Loucy (cell line): ENCODE results near the gene MAP2.

Experiments used
- H2AFZ ChIP-seq: fragments of 200-600 bp; sonication (generic); 2 replicates; pipeline ENCODE4 v1.6.0; 2016; ENCODE audit warnings: antibody characterized with exemption, mild to moderate bottlenecking, low read length, moderate library complexity
- H3F3A ChIP-seq: fragments of 200-600 bp; 2 replicates; pipeline ENCODE4 v1.6.0; 2016; ENCODE audit warnings: antibody characterized with exemption, low read depth, mild to moderate bottlenecking
- H3K27me3 ChIP-seq: fragments of 200-600 bp; sonication (generic); 2 replicates; pipeline ENCODE4 v1.6.1; 2014; ENCODE audit warnings: low read length, mild to moderate bottlenecking; ENCODE audit not compliant: insufficient read depth, poor library complexity, severe bottlenecking
- H3K36me3 ChIP-seq: fragments of 200-600 bp; sonication (generic); 2 replicates; pipeline ENCODE4 v1.6.1; 2016; ENCODE audit warnings: low read length; ENCODE audit not compliant: insufficient read depth
- H3K4me1 ChIP-seq: fragments of 200-600 bp; sonication (generic); 2 replicates; pipeline ENCODE4 v1.5.1; 2014; ENCODE audit warnings: low read length, mild to moderate bottlenecking; ENCODE audit not compliant: insufficient read depth, poor library complexity, severe bottlenecking
- H3K4me2 ChIP-seq: fragments of 200-600 bp; sonication (generic); 2 replicates; pipeline ENCODE4 v1.6.0; 2014; ENCODE audit warnings: antibody characterized with exemption, low read length, low read depth, mild to moderate bottlenecking; ENCODE audit not compliant: poor library complexity, severe bottlenecking
- H3K4me3 ChIP-seq: fragments of 200-600 bp; sonication (generic); 2 replicates; pipeline ENCODE4 v1.5.1; 2014; ENCODE audit warnings: low read length, mild to moderate bottlenecking, mixed read lengths; ENCODE audit not compliant: poor library complexity, severe bottlenecking
- H3K79me2 ChIP-seq: fragments of 200-600 bp; sonication (generic); 2 replicates; pipeline ENCODE4 v1.6.1; 2014; ENCODE audit warnings: low read length; ENCODE audit not compliant: insufficient read depth
- H3K9ac ChIP-seq: fragments of 200-600 bp; sonication (generic); 2 replicates; pipeline ENCODE4 v1.6.0; 2014; ENCODE audit warnings: mild to moderate bottlenecking, low read depth, low read length, moderate library complexity; ENCODE audit not compliant: poor library complexity, severe bottlenecking
- H3K9me2 ChIP-seq: fragments of 200-600 bp; sonication (generic); replicated peaks from 2 replicates; pipeline ENCODE4 v1.6.1; 2016; ENCODE audit warnings: low read depth, low read length, mixed read lengths
- H3K9me3 ChIP-seq: fragments of 200-600 bp; sonication (generic); 2 replicates; pipeline ENCODE4 v1.6.1; 2014; ENCODE audit warnings: mild to moderate bottlenecking, antibody characterized with exemption, low read length, low read depth; ENCODE audit not compliant: insufficient read depth
- H4K20me1 ChIP-seq: fragments of 200-600 bp; sonication (generic); 2 replicates; pipeline ENCODE4 v1.6.0; 2014; ENCODE audit warnings: antibody characterized with exemption, low read length, mild to moderate bottlenecking; ENCODE audit not compliant: insufficient read depth, poor library complexity, severe bottlenecking
- EZH2phosphoT487 ChIP-seq: fragments of 200-600 bp; IDR thresholded peaks from 2 replicates; pipeline ENCODE4 v1.6.1; 2018; ENCODE audit warnings: antibody characterized with exemption, mild to moderate bottlenecking, moderate library complexity, borderline replicate concordance
- TF ChIP-seq, protein P1 (sequence below): fragments of 200-600 bp; sonication (generic); conservative IDR thresholded peaks from 2 replicates; pipeline ENCODE4 v1.5.1; 2014; ENCODE audit warnings: mild to moderate bottlenecking, antibody characterized with exemption, low read length

MAP2 gene

DNA sequence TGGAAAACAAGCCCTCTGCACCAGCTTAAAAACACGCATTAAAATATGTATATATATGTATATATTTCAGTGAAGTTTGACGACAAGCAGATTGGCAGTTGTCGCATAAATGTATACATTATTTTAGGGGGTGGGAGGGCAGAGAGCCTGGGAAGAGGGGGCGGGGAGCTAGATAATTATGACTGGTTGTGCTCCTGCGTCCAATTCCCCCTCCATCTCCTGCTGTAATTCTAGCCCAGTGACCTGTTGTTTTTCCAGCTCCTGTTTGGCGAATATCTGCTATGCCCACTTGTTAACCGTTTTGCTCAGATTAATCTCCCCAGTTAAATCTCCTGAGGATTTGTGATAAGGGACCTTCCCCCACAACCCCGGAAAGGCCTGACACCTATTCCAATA is 348.4 kb downstream of the MAP2 start:
- Histone ChIP-seq H3K4me3 (no peak overlapping the region), H3K4me1 (no peaks in the 10 kb centered on the region), H3K9me2 (no peaks in the 10 kb centered on the region), H3F3A (no peaks in the 10 kb centered on the region), H3K9me3 (no peaks in the 10 kb centered on the region), H3K9ac (no peak overlapping the region), H2AFZ (no peak overlapping the region), H3K27me3 (no peaks in the 10 kb centered on the region), H3K79me2 (no peaks in the 10 kb centered on the region), H3K36me3 (no peaks in the 10 kb centered on the region), H3K4me2 (no peak overlapping the region), H4K20me1 (no peaks in the 10 kb centered on the region)
- TF ChIP-seq, protein P1, sequence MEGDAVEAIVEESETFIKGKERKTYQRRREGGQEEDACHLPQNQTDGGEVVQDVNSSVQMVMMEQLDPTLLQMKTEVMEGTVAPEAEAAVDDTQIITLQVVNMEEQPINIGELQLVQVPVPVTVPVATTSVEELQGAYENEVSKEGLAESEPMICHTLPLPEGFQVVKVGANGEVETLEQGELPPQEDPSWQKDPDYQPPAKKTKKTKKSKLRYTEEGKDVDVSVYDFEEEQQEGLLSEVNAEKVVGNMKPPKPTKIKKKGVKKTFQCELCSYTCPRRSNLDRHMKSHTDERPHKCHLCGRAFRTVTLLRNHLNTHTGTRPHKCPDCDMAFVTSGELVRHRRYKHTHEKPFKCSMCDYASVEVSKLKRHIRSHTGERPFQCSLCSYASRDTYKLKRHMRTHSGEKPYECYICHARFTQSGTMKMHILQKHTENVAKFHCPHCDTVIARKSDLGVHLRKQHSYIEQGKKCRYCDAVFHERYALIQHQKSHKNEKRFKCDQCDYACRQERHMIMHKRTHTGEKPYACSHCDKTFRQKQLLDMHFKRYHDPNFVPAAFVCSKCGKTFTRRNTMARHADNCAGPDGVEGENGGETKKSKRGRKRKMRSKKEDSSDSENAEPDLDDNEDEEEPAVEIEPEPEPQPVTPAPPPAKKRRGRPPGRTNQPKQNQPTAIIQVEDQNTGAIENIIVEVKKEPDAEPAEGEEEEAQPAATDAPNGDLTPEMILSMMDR: no peak
- no peak for TF ChIP-seq EZH2phosphoT487

DNA sequence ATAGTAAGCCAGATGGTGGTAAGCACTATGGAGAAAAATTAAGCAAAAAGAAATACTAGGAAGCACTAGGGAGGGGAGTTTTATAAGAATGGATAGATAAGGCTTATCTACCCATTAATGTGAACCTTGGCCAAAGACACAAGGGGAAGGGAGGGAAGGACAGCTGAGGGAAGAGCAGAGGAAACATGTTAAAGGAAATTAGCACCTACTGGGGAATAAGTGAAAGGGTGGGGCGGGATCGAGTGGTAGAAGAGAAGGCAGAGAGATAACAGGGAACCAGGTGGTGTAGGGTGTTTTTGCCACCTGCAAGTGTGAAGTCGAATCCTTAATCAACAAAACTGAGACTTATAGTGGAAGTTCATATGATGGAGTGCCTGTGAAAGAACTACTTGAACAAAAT is 349.5 kb downstream of the MAP2 start:
- no peak overlapping the region for H2AFZ ChIP-seq

More for the DNA sequence above, 349.5 kb downstream of the MAP2 start:
- H3K4me3 ChIP-seq: no peak overlapping the region
- no peaks in the 10 kb centered on the region for H3K79me2 ChIP-seq
- no peaks in the 10 kb centered on the region for H3K9me2 ChIP-seq
- H3K9me3 ChIP-seq: no peaks in the 10 kb centered on the region
- no peak for TF ChIP-seq EZH2phosphoT487
- TF ChIP-seq, protein P1: no peak
- no peak overlapping the region for H3K9ac ChIP-seq
- H4K20me1 ChIP-seq: no peaks in the 10 kb centered on the region
- H3F3A ChIP-seq: no peaks in the 10 kb centered on the region
- no peaks in the 10 kb centered on the region for H3K36me3 ChIP-seq
- no peaks in the 10 kb centered on the region for H3K27me3 ChIP-seq
- no peak overlapping the region for H3K4me2 ChIP-seq
- H3K4me1 ChIP-seq: no peaks in the 10 kb centered on the region
